CD4-positive, alpha-beta T cell treated with Interleukin-6 for 4 hours (primary cell): ENCODE data around the gene ZNF423.

Experiments
- DNase-seq: peaks from one replicate; pipeline ENCODE4 v3.0.0-alpha.2; 2020; ENCODE audit warnings: mixed read lengths

ZNF423 gene

GRCh38 chr16:49465661-49466528, 390.0 kb downstream of the ZNF423 start:
- no peak for DNase-seq

GRCh38 chr16:49464877-49465504, 390.9 kb downstream of the ZNF423 start:
- DNase-seq, result peak; percentile 56

- DNase-seq, result no peak
Observed at GRCh38 chr16:49464093-49464492, 391.8 kb downstream of the ZNF423 start.

- peak; percentile 88 for DNase-seq
Observed at GRCh38 chr16:49463529-49463928, 392.4 kb downstream of the ZNF423 start.

GRCh38 chr16:49462989-49463371, 392.9 kb downstream of the ZNF423 start:
- DNase-seq, result peak; percentile 33

- no peak for DNase-seq
Observed at GRCh38 chr16:49462362-49462988, 393.4 kb downstream of the ZNF423 start.

GRCh38 chr16:49461517-49461951, 394.4 kb downstream of the ZNF423 start:
- DNase-seq, result no peak

- DNase-seq, result no peak
Observed at GRCh38 chr16:49460786-49461470, 395.0 kb downstream of the ZNF423 start.

GRCh38 chr16:49459953-49460735, 395.8 kb downstream of the ZNF423 start:
- DNase-seq, result no peak

GRCh38 chr16:49458656-49459445, 397.1 kb downstream of the ZNF423 start:
- no peak for DNase-seq

- no peak for DNase-seq
Observed at GRCh38 chr16:49458243-49458642, 397.7 kb downstream of the ZNF423 start.

GRCh38 chr16:49457196-49457595, 398.7 kb downstream of the ZNF423 start:
- DNase-seq, result no peak

GRCh38 chr16:49456763-49457162, 399.1 kb downstream of the ZNF423 start:
- DNase-seq, result no peak

GRCh38 chr16:49455991-49456745, 399.7 kb downstream of the ZNF423 start:
- DNase-seq, result no peak

GRCh38 chr16:49455181-49455990, 400.5 kb downstream of the ZNF423 start:
- no peak for DNase-seq

GRCh38 chr16:49454426-49455180, 401.3 kb downstream of the ZNF423 start:
- DNase-seq, result no peak

- no peak for DNase-seq
Observed at GRCh38 chr16:49453983-49454382, 401.9 kb downstream of the ZNF423 start.

- DNase-seq, result no peak
Observed at GRCh38 chr16:49453021-49453420, 402.9 kb downstream of the ZNF423 start.

- DNase-seq, result no peak
Observed at GRCh38 chr16:49452578-49452977, 403.3 kb downstream of the ZNF423 start.
